Upper lobe of left lung (tissue), 6 donors: ENCODE results near the gene ERAL1. TPM values are rescaled to one million over a fixed set of nuclear protein-coding genes. Genes with fewer than 3 reads are reported as not detected.

Experiments used
- ATAC-seq, 2 donors: fragments of 200-7000 bp; cut with Tn5 transposase; one replicate each; pipeline ENCODE4 v1.9.1; 2022; ENCODE audit warnings: mild to moderate bottlenecking in 2 of 2, moderate library complexity in 2 of 2; ENCODE audit not compliant: low FRiP score in 2 of 2
- DNase-seq, 2 donors: peaks; one replicate each; pipeline ENCODE4 v3.0.0-alpha.2; 2019 to 2020
- H3K27ac ChIP-seq, 4 donors: fragments of 200-600 bp; sonication (generic); one replicate each; pipeline ENCODE4 v1.5.1; 2016 to 2019
- H3K27me3 ChIP-seq, 4 donors: fragments of 200-600 bp; sonication (generic); one replicate each; pipeline ENCODE4 v1.5.1; 2017 to 2019
- H3K36me3 ChIP-seq, 4 donors: fragments of 200-600 bp; sonication (generic); one replicate each; pipeline ENCODE4 v1.5.1; 2016 to 2019
- H3K4me1 ChIP-seq, 4 donors: fragments of 200-600 bp; sonication (generic); one replicate each; pipeline ENCODE4 v1.5.1; 2018 to 2019
- H3K4me3 ChIP-seq, 4 donors: fragments of 200-600 bp; sonication (generic); one replicate each; pipeline ENCODE4 v1.5.1; 2017 to 2019; ENCODE audit warnings: mild to moderate bottlenecking in 2 of 4, moderate library complexity in 1 of 4
- H3K9me3 ChIP-seq, 4 donors: fragments of 200-600 bp; sonication (generic); one replicate each; pipeline ENCODE4 v1.5.1; 2018 to 2019
- EP300 ChIP-seq, 4 donors: sonication (generic); formaldehyde crosslinking; IDR thresholded peaks; one replicate each; pipeline ENCODE4 v1.5.1; 2017; ENCODE audit warnings: antibody characterized with exemption in 4 of 4, control low read depth in 2 of 4
- POLR2A ChIP-seq, 4 donors: fragments of 450-650 bp; IDR thresholded peaks; one replicate each; pipeline ENCODE4 v1.5.1; 2016 to 2017; ENCODE audit warnings: antibody characterized with exemption in 4 of 4, mild to moderate bottlenecking in 2 of 4
- POLR2AphosphoS5 ChIP-seq, 2 donors: sonication (generic); formaldehyde crosslinking; IDR thresholded peaks; one replicate each; pipeline ENCODE4 v1.5.1; 2017; ENCODE audit warnings: antibody characterized with exemption in 2 of 2
- WGBS, 2 donors: methylation state at CpG; one replicate each; pipeline ENCODE4 v1.1.5; 2017 to 2018; 5-methylcytosine and 5-hydroxymethylcytosine counted together
- total RNA-seq, 6 donors: library from RNA; depleted of rRNA in 4 of 6; stranded (reverse); fragments of >200 nt in 4 of 6; gene quantifications; one replicate each; pipeline versions ENCODE4 v1.1.0 to v1.2.1, GENCODE V29; 2016 to 2021
- TF ChIP-seq, protein P1 (sequence below), 6 experiments: fragments of 450-650 bp in 4 of 6; fragments of 200-600 bp in 2 of 6; sonication (generic) in 2 of 6; IDR thresholded peaks; one replicate each; pipeline ENCODE4 v1.5.1; 2016 to 2019; ENCODE audit warnings: antibody characterized with exemption in 6 of 6
- donor health status: DM: no; HTN: no; CAD: no; lungs with moderate emphysema.
- donor health status: DM: no; HTN: yes; CAD: no; lungs with severe emphysema.

The ERAL1 gene
- total RNA-seq, 6 donors from 2014 or later, result 22.4 to 41.3 (median 27.7) TPM

DNA sequence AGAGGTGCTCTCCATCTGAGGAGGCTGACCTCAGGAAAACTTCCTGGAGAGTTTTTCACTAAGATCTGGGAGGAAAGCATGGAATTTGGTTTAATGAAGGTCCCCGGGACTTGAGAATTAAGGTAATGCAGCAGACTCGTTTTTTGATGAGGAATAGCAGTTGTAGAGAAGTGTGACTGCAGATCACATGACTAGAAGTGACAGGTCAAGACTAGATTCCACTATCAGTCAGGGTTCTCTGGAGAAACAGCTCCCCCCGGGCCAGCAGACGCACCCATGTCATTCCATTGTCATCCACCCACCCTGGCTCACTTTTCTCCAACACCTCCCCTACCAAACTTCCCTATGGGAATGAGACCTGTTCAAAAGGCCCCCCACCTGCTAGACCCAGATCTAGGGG, 50.0 kb downstream of the ERAL1 start:
- TF ChIP-seq EP300 (IDR thresholded peaks at IDR 0.05) (no peak), POLR2AphosphoS5 (IDR thresholded peaks at IDR 0.05) (no peak), POLR2A (IDR thresholded peaks at IDR 0.05) (no peak)
- TF ChIP-seq, protein P1, sequence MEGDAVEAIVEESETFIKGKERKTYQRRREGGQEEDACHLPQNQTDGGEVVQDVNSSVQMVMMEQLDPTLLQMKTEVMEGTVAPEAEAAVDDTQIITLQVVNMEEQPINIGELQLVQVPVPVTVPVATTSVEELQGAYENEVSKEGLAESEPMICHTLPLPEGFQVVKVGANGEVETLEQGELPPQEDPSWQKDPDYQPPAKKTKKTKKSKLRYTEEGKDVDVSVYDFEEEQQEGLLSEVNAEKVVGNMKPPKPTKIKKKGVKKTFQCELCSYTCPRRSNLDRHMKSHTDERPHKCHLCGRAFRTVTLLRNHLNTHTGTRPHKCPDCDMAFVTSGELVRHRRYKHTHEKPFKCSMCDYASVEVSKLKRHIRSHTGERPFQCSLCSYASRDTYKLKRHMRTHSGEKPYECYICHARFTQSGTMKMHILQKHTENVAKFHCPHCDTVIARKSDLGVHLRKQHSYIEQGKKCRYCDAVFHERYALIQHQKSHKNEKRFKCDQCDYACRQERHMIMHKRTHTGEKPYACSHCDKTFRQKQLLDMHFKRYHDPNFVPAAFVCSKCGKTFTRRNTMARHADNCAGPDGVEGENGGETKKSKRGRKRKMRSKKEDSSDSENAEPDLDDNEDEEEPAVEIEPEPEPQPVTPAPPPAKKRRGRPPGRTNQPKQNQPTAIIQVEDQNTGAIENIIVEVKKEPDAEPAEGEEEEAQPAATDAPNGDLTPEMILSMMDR (IDR thresholded peaks at IDR 0.05), result no peak

DNA sequence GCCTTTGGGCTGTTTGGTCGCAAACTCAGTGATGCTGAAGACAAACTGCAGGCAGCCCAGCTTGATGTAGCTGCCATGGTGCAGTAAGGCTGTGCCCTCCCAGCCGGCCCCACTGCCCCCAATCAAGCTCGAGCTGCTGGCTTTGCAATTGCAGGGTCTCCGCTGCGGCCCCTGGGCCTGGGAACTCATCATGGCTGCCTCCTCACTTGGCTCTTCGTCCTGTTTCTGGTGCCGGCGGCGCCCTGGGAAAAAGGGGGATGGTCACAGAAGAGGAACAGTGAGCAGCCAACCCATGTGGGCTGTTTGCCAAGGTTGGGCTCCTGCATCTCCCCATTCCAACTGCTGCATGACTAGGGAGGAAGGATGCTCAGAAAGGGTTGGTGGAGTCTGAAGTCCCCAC, 51.5 kb downstream of the ERAL1 start:
- H3K36me3 ChIP-seq, result peaks cover 21 to 60% (median 55%) of the 10 kb centered on the region in 4 donors

More for the DNA sequence above, 50.0 kb downstream of the ERAL1 start:
- Histone ChIP-seq H3K27ac (no peak overlapping the region), H3K4me1 (peaks cover 20 to 45% (median 30%) of the 10 kb centered on the region in 4 donors), H3K9me3 (no peaks in the 10 kb centered on the region), H3K4me3 (no peak overlapping the region), H3K27me3 (no peaks in the 10 kb centered on the region), H3K36me3 (peaks cover 6 to 45% (median 40%) of the 10 kb centered on the region in 4 donors)
- no peak for ATAC-seq
- DNase-seq, result no peak
- WGBS, 2 donors, result 60 to 62% methylated on average over 4 of the region's 4 CpGs

DNA sequence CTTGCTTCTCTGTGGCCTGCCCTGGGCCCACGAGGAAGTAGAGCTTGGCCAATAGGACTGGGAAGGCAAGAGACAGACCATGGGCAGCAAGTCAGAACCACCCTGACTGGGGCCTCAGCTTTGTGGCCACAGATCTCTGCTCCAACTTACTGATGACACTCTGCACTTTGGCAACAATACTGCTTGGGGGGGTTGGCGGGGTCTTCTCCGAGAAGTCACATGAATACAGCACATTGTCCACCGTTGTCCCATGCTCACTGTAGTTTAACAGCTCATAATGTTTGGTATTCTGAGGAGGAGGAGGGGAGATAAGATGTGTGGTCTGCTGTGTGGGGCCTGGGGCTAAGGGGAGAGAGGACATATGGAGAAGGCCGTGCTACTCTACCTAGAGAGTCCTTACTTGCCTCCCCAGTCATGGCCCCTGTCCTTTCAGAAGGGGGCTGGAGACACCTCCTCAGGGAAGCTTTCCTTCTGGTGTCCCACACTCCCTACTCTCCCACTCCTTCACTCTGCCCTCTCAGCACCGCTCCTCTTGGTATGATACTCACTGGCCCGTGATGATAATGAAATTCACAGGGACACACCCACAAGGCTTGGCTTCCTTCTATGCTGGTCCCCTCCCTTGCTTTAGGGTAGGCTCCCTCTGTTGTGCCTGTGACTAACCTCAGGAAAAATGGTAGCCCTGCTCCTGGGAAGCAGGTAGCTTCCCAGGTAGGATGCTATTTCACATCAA, 52.1 kb downstream of the ERAL1 start:
- H3K4me1 ChIP-seq, result peaks cover 23 to 42% (median 29%) of the 10 kb centered on the region in 4 donors
- H3K27me3 ChIP-seq, result no peaks in the 10 kb centered on the region
- TF ChIP-seq EP300 (IDR thresholded peaks at IDR 0.05), result no peak
- TF ChIP-seq POLR2AphosphoS5 (IDR thresholded peaks at IDR 0.05), result no peak
- no peak for TF ChIP-seq POLR2A (IDR thresholded peaks at IDR 0.05)
- TF ChIP-seq, protein P1 (IDR thresholded peaks at IDR 0.05), result no peak
- peaks cover 22 to 66% (median 60%) of the 10 kb centered on the region in 4 donors for H3K36me3 ChIP-seq
- no peak overlapping the region for H3K4me3 ChIP-seq
- 74 to 84% methylated on average over 6 to 7 of the region's 7 CpGs for WGBS, 2 donors
- ATAC-seq, result no peak
- no peak for DNase-seq
- H3K9me3 ChIP-seq, result no peaks in the 10 kb centered on the region
- H3K27ac ChIP-seq, result peak overlapping the region in 1 of 4 donors; percentile 19

More for the DNA sequence above, 51.5 kb downstream of the ERAL1 start:
- Histone ChIP-seq H3K4me1 (peaks cover 21 to 42% (median 29%) of the 10 kb centered on the region in 4 donors), H3K27me3 (no peaks in the 10 kb centered on the region), H3K27ac (no peak overlapping the region), H3K4me3 (no peak overlapping the region), H3K9me3 (no peaks in the 10 kb centered on the region)
- 76% methylated on average over 9 of the region's 9 CpGs; no CpG with 5 or more reads in 1 of the 2 donors for WGBS, 2 donors
- DNase-seq, result no peak
- no peak for ATAC-seq
- TF ChIP-seq EP300 (IDR thresholded peaks at IDR 0.05) (no peak), POLR2AphosphoS5 (IDR thresholded peaks at IDR 0.05) (no peak)

DNA sequence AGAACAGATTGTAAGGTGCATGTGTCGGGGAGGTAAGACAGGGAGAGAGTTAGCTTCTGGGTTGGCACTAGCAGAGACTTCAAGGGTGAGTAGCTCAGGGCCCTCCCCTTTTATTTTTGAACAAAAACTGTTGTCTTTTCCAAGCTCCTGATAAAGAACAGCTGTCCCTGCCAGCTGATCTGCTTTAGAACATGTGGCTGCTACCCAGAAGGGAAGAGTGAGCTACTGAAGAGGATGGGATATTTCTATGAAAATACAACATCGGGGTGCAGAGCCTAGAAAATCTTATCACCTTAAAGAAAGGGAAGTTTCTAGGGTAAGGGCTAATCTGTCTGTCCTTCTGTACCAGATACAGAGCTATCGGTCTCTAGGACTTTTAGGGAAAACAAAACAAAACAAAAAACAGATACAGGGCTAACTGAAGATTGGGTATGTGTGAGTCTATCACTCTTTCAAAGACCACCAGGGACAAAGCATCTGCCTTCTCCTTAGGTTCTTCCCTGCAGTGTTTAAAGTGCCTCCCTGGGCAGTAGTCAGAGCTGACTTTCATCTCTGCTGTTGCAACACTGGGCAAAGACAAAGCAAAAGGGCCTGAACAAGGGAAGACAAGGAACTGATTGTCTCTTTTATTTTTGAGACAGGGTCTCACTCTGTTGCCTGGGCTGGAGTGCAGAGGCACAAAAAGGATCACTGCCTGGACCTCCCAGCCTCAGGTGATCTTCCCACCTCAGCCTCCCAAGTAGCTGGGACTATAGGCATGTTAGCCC, 53.1 kb downstream of the ERAL1 start:
- ATAC-seq (no peak), DNase-seq (no peak)
- Histone ChIP-seq H3K4me3 (no peak overlapping the region), H3K4me1 (peaks cover 26 to 45% (median 36%) of the 10 kb centered on the region in 4 donors), H3K27me3 (no peaks in the 10 kb centered on the region), H3K27ac (peak overlapping the region; percentile 38 to 74 (median 64)), H3K36me3 (peaks cover 22 to 76% (median 70%) of the 10 kb centered on the region in 4 donors), H3K9me3 (no peaks in the 10 kb centered on the region)
- WGBS, 2 donors, result 79 to 90% methylated on average over 3 of the region's 3 CpGs
- no peak for TF ChIP-seq EP300 (IDR thresholded peaks at IDR 0.05)
- no peak for TF ChIP-seq POLR2A (IDR thresholded peaks at IDR 0.05)
- no peak for TF ChIP-seq POLR2AphosphoS5 (IDR thresholded peaks at IDR 0.05)
- TF ChIP-seq, protein P1 (IDR thresholded peaks at IDR 0.05), result no peak

DNA sequence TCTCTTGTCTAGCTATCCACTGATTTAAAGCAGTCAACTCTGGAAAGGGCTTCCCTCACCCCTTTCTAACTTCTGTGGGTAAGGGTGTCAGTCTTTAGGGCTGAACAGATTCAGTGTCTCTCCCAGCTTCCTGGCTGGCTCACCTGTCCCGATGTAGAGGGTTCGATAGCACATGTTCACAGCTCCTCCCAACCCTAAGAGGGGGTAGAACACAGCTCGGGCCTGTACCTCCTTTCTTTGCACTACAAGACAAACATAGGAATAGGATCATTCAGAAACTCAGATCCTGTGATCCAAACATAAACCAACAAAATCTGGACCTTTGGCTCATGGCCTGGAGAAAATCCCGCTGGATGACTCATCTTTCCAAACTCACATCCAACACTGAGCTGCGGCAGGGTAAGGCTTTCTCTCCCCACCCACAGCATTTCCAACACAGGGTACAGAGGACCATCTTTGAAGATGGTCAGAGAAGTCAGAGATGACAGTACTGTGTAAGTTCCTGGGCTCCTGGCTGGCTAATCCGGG, 53.9 kb downstream of the ERAL1 start:
- peak in 1 of 2 donors; percentile 73 for ATAC-seq
- TF ChIP-seq POLR2AphosphoS5 (IDR thresholded peaks at IDR 0.05) (no peak), EP300 (IDR thresholded peaks at IDR 0.05) (no peak), POLR2A (IDR thresholded peaks at IDR 0.05) (no peak)
- TF ChIP-seq, protein P1 (IDR thresholded peaks at IDR 0.05), result no peak
- H3K9me3 ChIP-seq, result no peaks in the 10 kb centered on the region
- peaks cover 27 to 84% (median 78%) of the 10 kb centered on the region in 4 donors for H3K36me3 ChIP-seq
- H3K4me1 ChIP-seq, result peaks cover 23 to 38% (median 30%) of the 10 kb centered on the region in 4 donors
- DNase-seq, result no peak
- peak overlapping the region; percentile 38 to 74 (median 64) for H3K27ac ChIP-seq
- no peak overlapping the region for H3K4me3 ChIP-seq
- no peaks in the 10 kb centered on the region for H3K27me3 ChIP-seq
- WGBS, 2 donors, result 61 to 90% methylated on average over 3 to 6 of the region's 6 CpGs
